Measurements from ENCODE around the gene MIA2. TPM values are rescaled to one million over a fixed set of nuclear protein-coding genes. Genes with fewer than 3 reads are reported as not detected.

MIA2 gene
- total RNA-seq, 1 experiment from 2014 or later = 11.8 TPM

GRCh38 chr14:39383741-39384140, 150.0 kb downstream of the MIA2 start:
- H3K27ac ChIP-seq (ENCODE audit: low read length) = no peak overlapping the region
- no peaks in the 10 kb centered on the region for H3K79me2 ChIP-seq (ENCODE audit: low read length)
- no peaks in the 10 kb centered on the region for H3K27me3 ChIP-seq (ENCODE audit: low read length)
- no TSS peak for BruUV-seq (replicated peaks)
- H4K20me1 ChIP-seq (ENCODE audit: low read length) = no peaks in the 10 kb centered on the region
- no peak for TF ChIP-seq CTCF (conservative IDR thresholded peaks at IDR 0.05; ENCODE audit: low read depth, low read length)
- no peak for TF ChIP-seq EZH2 (IDR thresholded peaks at IDR 0.05; ENCODE audit: low read length, unreplicated experiment)
- no peak for TF ChIP-seq EZH2phosphoT487 (IDR thresholded peaks at IDR 0.05; ENCODE audit: borderline replicate concordance, low read length)
- H3K9me2 ChIP-seq (replicated peaks; ENCODE audit: low read length) = no peaks in the 10 kb centered on the region
- H3K9ac ChIP-seq (ENCODE audit: low read length) = no peak overlapping the region
- H2AFZ ChIP-seq (ENCODE audit: low read length) = no peak overlapping the region
- no peak overlapping the region for H3K4me3 ChIP-seq (ENCODE audit: low read length)
- H3K36me3 ChIP-seq (ENCODE audit: low read depth, low read length) = no peaks in the 10 kb centered on the region
- DNase-seq (no peak), ATAC-seq (no peak)
- ChIA-PET CTCF (no interaction called here), POLR2A (ENCODE audit: unreplicated experiment) (interaction anchor here (0.6 to 0.7 kb wide), 2 partner anchors 21 to 48 kb away, joined by 3 read pairs; no protein-coding TSS in a partner anchor)
- H3K4me2 ChIP-seq (ENCODE audit: low read length) = no peak overlapping the region
- H3K4me1 ChIP-seq (ENCODE audit: insufficient read depth, low read length) = no peaks in the 10 kb centered on the region
- no peaks in the 10 kb centered on the region for H3F3A ChIP-seq (ENCODE audit: low read length, unreplicated experiment)
- no peaks in the 10 kb centered on the region for H3K9me3 ChIP-seq (ENCODE audit: low read length)
- intact Hi-C loops (cut with micrococcal nuclease) = no loop called here

DNA sequence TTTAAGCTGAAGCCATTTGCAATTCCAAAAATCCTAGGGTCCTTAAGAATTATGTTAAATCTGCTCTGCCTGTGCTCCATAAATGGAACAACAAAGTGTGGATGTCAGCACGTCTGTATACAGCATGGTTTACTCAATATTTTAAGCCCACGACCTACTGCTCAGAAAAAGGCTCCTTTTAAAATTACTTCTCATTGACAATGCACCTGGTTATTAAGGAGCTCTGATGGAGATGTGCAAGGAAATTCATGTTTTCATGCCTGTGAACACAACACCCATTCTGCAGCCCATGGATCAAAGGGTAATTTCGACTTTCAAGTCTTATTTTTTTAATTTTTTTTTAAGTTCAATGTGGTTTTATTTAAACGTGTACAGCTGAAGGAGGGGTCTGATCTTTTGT, 150.5 kb downstream of the MIA2 start:
- H3K27me3 ChIP-seq (ENCODE audit: low read length) = no peaks in the 10 kb centered on the region
- TF ChIP-seq EZH2phosphoT487 (IDR thresholded peaks at IDR 0.05; ENCODE audit: borderline replicate concordance, low read length) (no peak), CTCF (conservative IDR thresholded peaks at IDR 0.05; ENCODE audit: low read depth, low read length) (no peak), EZH2 (IDR thresholded peaks at IDR 0.05; ENCODE audit: low read length, unreplicated experiment) (no peak)
- POLR2A ChIA-PET (ENCODE audit: unreplicated experiment) = interaction anchor here (0.6 to 0.7 kb wide), 2 partner anchors 20 to 47 kb away, joined by 3 read pairs; no protein-coding TSS in a partner anchor
- H3K4me3 ChIP-seq (ENCODE audit: low read length) = no peak overlapping the region
- no peak overlapping the region for H2AFZ ChIP-seq (ENCODE audit: low read length)
- H4K20me1 ChIP-seq (ENCODE audit: low read length) = no peaks in the 10 kb centered on the region
- H3K79me2 ChIP-seq (ENCODE audit: low read length) = no peaks in the 10 kb centered on the region
- intact Hi-C loops (cut with micrococcal nuclease) = no loop called here
- H3K27ac ChIP-seq (ENCODE audit: low read length) = no peak overlapping the region
- no peak for ATAC-seq
- H3K4me2 ChIP-seq (ENCODE audit: low read length) = no peak overlapping the region
- no peaks in the 10 kb centered on the region for H3F3A ChIP-seq (ENCODE audit: low read length, unreplicated experiment)
- H3K4me1 ChIP-seq (ENCODE audit: insufficient read depth, low read length) = no peaks in the 10 kb centered on the region
- DNase-seq = no peak
- H3K9ac ChIP-seq (ENCODE audit: low read length) = no peak overlapping the region
- H3K9me3 ChIP-seq (ENCODE audit: low read length) = no peaks in the 10 kb centered on the region
- CTCF ChIA-PET = no interaction called here
- no TSS peak for BruUV-seq (replicated peaks)
- no peaks in the 10 kb centered on the region for H3K9me2 ChIP-seq (replicated peaks; ENCODE audit: low read length)
- H3K36me3 ChIP-seq (ENCODE audit: low read depth, low read length) = no peaks in the 10 kb centered on the region

GRCh38 chr14:39393289-39393688, 159.6 kb downstream of the MIA2 start:
- Histone ChIP-seq H3K9ac (ENCODE audit: low read length) (no peak overlapping the region), H3F3A (ENCODE audit: low read length, unreplicated experiment) (no peaks in the 10 kb centered on the region), H3K9me2 (replicated peaks; ENCODE audit: low read length) (no peaks in the 10 kb centered on the region), H3K4me3 (ENCODE audit: low read length) (no peak overlapping the region), H3K9me3 (ENCODE audit: low read length) (no peaks in the 10 kb centered on the region), H3K4me2 (ENCODE audit: low read length) (no peak overlapping the region), H3K4me1 (ENCODE audit: insufficient read depth, low read length) (peaks cover 8% of the 10 kb centered on the region; the same call in 1 of the 2 replicates), H4K20me1 (ENCODE audit: low read length) (no peaks in the 10 kb centered on the region), H3K79me2 (ENCODE audit: low read length) (no peaks in the 10 kb centered on the region), H3K27ac (ENCODE audit: low read length) (no peak overlapping the region), H2AFZ (ENCODE audit: low read length) (no peak overlapping the region), H3K36me3 (ENCODE audit: low read depth, low read length) (no peaks in the 10 kb centered on the region), H3K27me3 (ENCODE audit: low read length) (no peaks in the 10 kb centered on the region)
- intact Hi-C loops (cut with micrococcal nuclease) = no loop called here
- ChIA-PET CTCF (no interaction called here), POLR2A (ENCODE audit: unreplicated experiment) (interaction anchor here (0.7 kb wide), 1 partner anchor 46 kb away, joined by 5 read pairs; no protein-coding TSS in a partner anchor)
- BruUV-seq (replicated peaks) = no TSS peak
- DNase-seq = peak; percentile 68
- 0 out of 2 replicates have a peak, but pooled peaks have one; percentile 32 for ATAC-seq
- TF ChIP-seq CTCF (conservative IDR thresholded peaks at IDR 0.05; ENCODE audit: low read depth, low read length) = no peak
- TF ChIP-seq EZH2phosphoT487 (IDR thresholded peaks at IDR 0.05; ENCODE audit: borderline replicate concordance, low read length) = no peak
- no peak for TF ChIP-seq EZH2 (IDR thresholded peaks at IDR 0.05; ENCODE audit: low read length, unreplicated experiment)

Measured in PC-3 (cell line).